H9 (cell line): ENCODE results near the gene DNAJA4. TPM values are rescaled to one million over a fixed set of nuclear protein-coding genes. Genes with fewer than 3 reads are reported as not detected.

Experiments used
- DNase-seq: peaks from one replicate; pipeline ENCODE4 v3.0.0-alpha.2; 2017
- H2AFZ ChIP-seq: one replicate; pipeline ENCODE4 v1.6.1; 2013; ENCODE audit warnings: mild to moderate bottlenecking, low read length, control low read depth, moderate library complexity
- H2AK5ac ChIP-seq: 2 replicates; pipeline ENCODE4 v1.6.1; 2013; ENCODE audit warnings: low read length, control low read depth, mixed read lengths; ENCODE audit not compliant: insufficient read length
- H2BK120ac ChIP-seq: one replicate; pipeline ENCODE4 v1.6.1; 2013; ENCODE audit warnings: low read depth, mild to moderate bottlenecking, low read length, control low read depth, inconsistent platforms; ENCODE audit not compliant: poor library complexity, severe bottlenecking
- H2BK12ac ChIP-seq: 2 replicates; pipeline ENCODE4 v1.6.1; 2013; ENCODE audit warnings: low read length, control low read depth, mixed read lengths, low read depth; ENCODE audit not compliant: insufficient read length
- H2BK15ac ChIP-seq: 2 replicates; pipeline ENCODE4 v1.6.1; 2013; ENCODE audit warnings: low read depth, low read length, control low read depth
- H2BK20ac ChIP-seq: one replicate; pipeline ENCODE4 v1.6.1; 2013; ENCODE audit warnings: low read depth, mild to moderate bottlenecking, low read length, control low read depth, inconsistent platforms; ENCODE audit not compliant: poor library complexity, severe bottlenecking
- H2BK5ac ChIP-seq: 2 replicates; pipeline ENCODE4 v1.6.1; 2013; ENCODE audit warnings: low read length, control low read depth, mixed read lengths; ENCODE audit not compliant: insufficient read length
- H3K14ac ChIP-seq: 2 replicates; pipeline ENCODE4 v1.6.1; 2013; ENCODE audit warnings: low read length, control low read depth; ENCODE audit not compliant: insufficient read depth
- H3K18ac ChIP-seq: 2 replicates; pipeline ENCODE4 v1.6.1; 2013; ENCODE audit warnings: low read depth, mild to moderate bottlenecking, mixed read lengths, low read length, control low read depth; ENCODE audit not compliant: insufficient read length
- H3K23ac ChIP-seq: 2 replicates; pipeline ENCODE4 v1.6.1; 2013; ENCODE audit warnings: low read length, control low read depth, mixed read lengths, low read depth; ENCODE audit not compliant: insufficient read length
- H3K23me2 ChIP-seq: 2 replicates; pipeline ENCODE4 v1.6.1; 2013; ENCODE audit warnings: low read depth, mild to moderate bottlenecking, mixed read lengths, low read length, control low read depth; ENCODE audit not compliant: insufficient read length, poor library complexity, severe bottlenecking
- H3K27ac ChIP-seq: 2 replicates; pipeline ENCODE4 v1.5.1; 2013; ENCODE audit warnings: low read length, control low read depth, mixed read lengths, low read depth; ENCODE audit not compliant: insufficient read length
- H3K27me3 ChIP-seq: 2 replicates; pipeline ENCODE4 v1.6.1; 2013; ENCODE audit warnings: low read length, control low read depth, inconsistent platforms; ENCODE audit not compliant: insufficient read depth
- H3K4ac ChIP-seq: 2 replicates; pipeline ENCODE4 v1.6.1; 2013; ENCODE audit warnings: low read depth, mild to moderate bottlenecking, control low read depth, inconsistent platforms, low read length, moderate library complexity
- H3K4me1 ChIP-seq: 2 replicates; pipeline ENCODE4 v1.6.1; 2013; ENCODE audit warnings: low read length, control low read depth, inconsistent platforms; ENCODE audit not compliant: insufficient read depth
- H3K4me2 ChIP-seq: 2 replicates; pipeline ENCODE4 v1.6.1; 2013; ENCODE audit warnings: low read length, control low read depth, mixed read lengths; ENCODE audit not compliant: insufficient read length, insufficient read depth
- H3K56ac ChIP-seq: 2 replicates; pipeline ENCODE4 v1.6.1; 2013; ENCODE audit warnings: low read depth, mild to moderate bottlenecking, mixed read lengths, low read length, control low read depth; ENCODE audit not compliant: insufficient read length
- H3K79me1 ChIP-seq: 2 replicates; pipeline ENCODE4 v1.6.1; 2013; ENCODE audit warnings: low read depth, mild to moderate bottlenecking, moderate library complexity, low read length, control low read depth, inconsistent platforms; ENCODE audit not compliant: insufficient read depth, poor library complexity, severe bottlenecking
- H3K79me2 ChIP-seq: 2 replicates; pipeline ENCODE4 v1.6.1; 2013; ENCODE audit warnings: low read length, control low read depth, inconsistent platforms; ENCODE audit not compliant: insufficient read depth
- H3K9ac ChIP-seq: 2 replicates; pipeline ENCODE4 v1.6.1; 2013; ENCODE audit warnings: low read length, control low read depth, mixed read lengths; ENCODE audit not compliant: insufficient read length; ENCODE audit errors: extremely low read depth
- H3K9me3 ChIP-seq: one replicate; pipeline ENCODE4 v1.6.1; 2013; ENCODE audit warnings: low read depth, low read length, inconsistent platforms; ENCODE audit not compliant: control insufficient read depth
- H3T11ph ChIP-seq: one replicate; pipeline ENCODE4 v1.6.1; 2013; ENCODE audit warnings: mild to moderate bottlenecking, low read length, control low read depth, inconsistent platforms
- H4K20me1 ChIP-seq: one replicate; pipeline ENCODE4 v1.6.1; 2013; ENCODE audit not compliant: control insufficient read depth, insufficient read length, insufficient read depth
- H4K5ac ChIP-seq: 2 replicates; pipeline ENCODE4 v1.6.1; 2013; ENCODE audit warnings: low read depth, mild to moderate bottlenecking, mixed read lengths, low read length, control low read depth; ENCODE audit not compliant: insufficient read length
- H4K8ac ChIP-seq: replicated peaks from 2 replicates; pipeline ENCODE4 v1.6.1; 2013; ENCODE audit warnings: low read length, control low read depth, mixed read lengths, low read depth; ENCODE audit not compliant: insufficient read length
- H4K91ac ChIP-seq: 2 replicates; pipeline ENCODE4 v1.6.1; 2013; ENCODE audit warnings: low read depth, mild to moderate bottlenecking, moderate library complexity, mixed read lengths, low read length, control low read depth; ENCODE audit not compliant: insufficient read length
- H3K27ac Mint-ChIP-seq, 3 experiments: 2 replicates in 2 of 3; 3 replicates in 1 of 3; pipeline ENCODE4 v1.8.0; 2020 to 2021; ENCODE audit warnings: mixed read lengths in 3 of 3, mild to moderate bottlenecking in 1 of 3, moderate library complexity in 1 of 3
- H3K27me3 Mint-ChIP-seq: 2 replicates; pipeline ENCODE4 v1.8.0; 2021; ENCODE audit warnings: low read depth, mild to moderate bottlenecking, moderate library complexity, mixed read lengths
- H3K36me3 Mint-ChIP-seq, 3 experiments: 2 replicates in 2 of 3; 3 replicates in 1 of 3; pipeline ENCODE4 v1.8.0; 2020 to 2021; ENCODE audit warnings: low read depth in 3 of 3, mixed read lengths in 3 of 3; ENCODE audit not compliant: insufficient read depth in 1 of 3
- H3K4me1 Mint-ChIP-seq, 2 experiments: 2 replicates each; pipeline ENCODE4 v1.8.0; 2020; ENCODE audit warnings: mixed read lengths in 2 of 2
- H3K4me3 Mint-ChIP-seq, 2 experiments: 2 replicates in 1 of 2; 3 replicates in 1 of 2; pipeline ENCODE4 v1.8.0; 2020 to 2021; ENCODE audit warnings: mild to moderate bottlenecking in 2 of 2, mixed read lengths in 2 of 2, moderate library complexity in 1 of 2
- H3K9me3 Mint-ChIP-seq, 2 experiments: 2 replicates in 1 of 2; 3 replicates in 1 of 2; pipeline ENCODE4 v1.8.0; 2020; ENCODE audit warnings: mild to moderate bottlenecking in 2 of 2, mixed read lengths in 2 of 2, moderate library complexity in 1 of 2
- WGBS: extraction: QIAGEN DNeasy Blood & Tissue Kit; methylation state at CpG from one replicate; pipeline ENCODE4 v1.1.7; 2013; ENCODE audit warnings: missing lambda C conversion rate, low lambda C conversion rate, mixed read lengths; ENCODE audit not compliant: insufficient read length; ENCODE audit errors: extremely low coverage; 5-methylcytosine and 5-hydroxymethylcytosine counted together
- total RNA-seq: library from RNA; stranded (reverse); gene quantifications from 2 replicates; pipeline ENCODE4 v1.2.1, GENCODE V29; 2021
- TF ChIP-seq, protein P1 (sequence below): fragments of 200-600 bp; sonication (generic); conservative IDR thresholded peaks from 3 replicates; pipeline ENCODE4 v1.8.0; 2021; ENCODE audit warnings: antibody characterized with exemption, mild to moderate bottlenecking

Gene DNAJA4
- total RNA-seq, 1 experiment from 2014 or later, result 0.13 TPM

DNA sequence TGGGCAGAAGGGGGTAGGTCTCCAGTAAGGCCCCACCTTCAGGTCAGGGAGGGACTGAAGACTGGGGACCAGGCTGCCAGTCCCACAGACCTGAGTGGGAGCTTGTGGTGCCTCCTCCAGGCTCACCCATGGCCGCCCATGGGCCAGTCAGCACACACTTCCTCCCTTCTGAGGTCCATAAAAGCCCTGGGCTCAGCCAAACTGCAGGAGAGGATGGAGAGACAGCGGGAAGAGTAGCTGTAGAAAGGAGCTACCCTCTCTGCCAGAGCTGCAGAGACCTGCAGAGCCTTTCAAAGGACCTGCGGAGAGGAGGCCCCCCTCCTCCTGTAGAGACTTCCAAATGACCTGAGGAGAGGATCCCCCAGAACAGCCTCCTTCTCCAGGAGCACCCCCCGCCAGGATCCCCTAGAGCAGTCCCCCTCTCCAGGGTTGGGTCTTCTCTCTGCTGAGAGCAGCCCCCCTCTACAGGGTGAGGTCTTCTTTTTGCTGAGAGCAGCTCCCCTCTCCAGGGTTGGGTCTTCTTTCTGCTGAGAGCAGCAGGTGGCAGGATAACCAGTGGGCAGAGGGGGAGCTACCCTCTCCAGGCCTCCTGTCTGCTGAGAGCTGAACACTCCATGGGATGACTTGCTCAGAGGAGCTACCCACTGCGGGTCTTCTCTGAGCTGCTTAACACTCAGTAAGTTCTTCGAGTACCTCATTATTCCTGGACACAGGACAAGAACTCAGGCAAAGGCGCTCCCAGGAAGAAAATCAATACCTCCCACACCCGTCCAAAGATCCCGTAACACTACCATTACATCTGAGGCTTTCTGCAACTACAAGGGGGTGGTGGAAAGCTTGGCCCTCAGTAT lies 40.1 kb downstream of the DNAJA4 start:
- Histone ChIP-seq H3K27ac (no peak overlapping the region), H3K56ac (no peak overlapping the region), H2BK15ac (no peak overlapping the region), H4K91ac (no peak overlapping the region), H3K18ac (no peak overlapping the region), H3T11ph (no peak overlapping the region), H4K20me1 (no peaks in the 10 kb centered on the region), H4K8ac (no peak overlapping the region), H2BK120ac (no peak overlapping the region), H2BK12ac (no peak overlapping the region), H3K4ac (no peak overlapping the region), H3K23ac (no peak overlapping the region), H3K79me1 (no peaks in the 10 kb centered on the region), H2AFZ (no peak overlapping the region), H3K4me2 (no peak overlapping the region), H2BK20ac (no peak overlapping the region), H3K14ac (peak overlapping the region; percentile 2; the same call in 1 of the 2 replicates), H3K9me3 (no peaks in the 10 kb centered on the region), H3K27me3 (no peaks in the 10 kb centered on the region), H3K9ac (no peak overlapping the region), H2BK5ac (no peak overlapping the region), H3K79me2 (no peaks in the 10 kb centered on the region), H4K5ac (no peak overlapping the region), H2AK5ac (no peak overlapping the region), H3K23me2 (no peaks in the 10 kb centered on the region), H3K4me1 (no peaks in the 10 kb centered on the region)
- DNase-seq, result no peak
- TF ChIP-seq, protein P1, sequence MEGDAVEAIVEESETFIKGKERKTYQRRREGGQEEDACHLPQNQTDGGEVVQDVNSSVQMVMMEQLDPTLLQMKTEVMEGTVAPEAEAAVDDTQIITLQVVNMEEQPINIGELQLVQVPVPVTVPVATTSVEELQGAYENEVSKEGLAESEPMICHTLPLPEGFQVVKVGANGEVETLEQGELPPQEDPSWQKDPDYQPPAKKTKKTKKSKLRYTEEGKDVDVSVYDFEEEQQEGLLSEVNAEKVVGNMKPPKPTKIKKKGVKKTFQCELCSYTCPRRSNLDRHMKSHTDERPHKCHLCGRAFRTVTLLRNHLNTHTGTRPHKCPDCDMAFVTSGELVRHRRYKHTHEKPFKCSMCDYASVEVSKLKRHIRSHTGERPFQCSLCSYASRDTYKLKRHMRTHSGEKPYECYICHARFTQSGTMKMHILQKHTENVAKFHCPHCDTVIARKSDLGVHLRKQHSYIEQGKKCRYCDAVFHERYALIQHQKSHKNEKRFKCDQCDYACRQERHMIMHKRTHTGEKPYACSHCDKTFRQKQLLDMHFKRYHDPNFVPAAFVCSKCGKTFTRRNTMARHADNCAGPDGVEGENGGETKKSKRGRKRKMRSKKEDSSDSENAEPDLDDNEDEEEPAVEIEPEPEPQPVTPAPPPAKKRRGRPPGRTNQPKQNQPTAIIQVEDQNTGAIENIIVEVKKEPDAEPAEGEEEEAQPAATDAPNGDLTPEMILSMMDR, result no peak
- H3K36me3 Mint-ChIP-seq, result no peaks in the 10 kb centered on the region; a peak in 1 of 7 replicates
- H3K27me3 Mint-ChIP-seq, result peaks cover 20% of the 10 kb centered on the region
- peak overlapping the region in 1 of 3 experiments; percentile 58; a peak in 1 of 7 replicates for H3K27ac Mint-ChIP-seq
- H3K9me3 Mint-ChIP-seq, result no peaks in the 10 kb centered on the region
- H3K4me1 Mint-ChIP-seq, result peaks cover 6 to 21% of the 10 kb centered on the region in 2 experiments
- H3K4me3 Mint-ChIP-seq, result 0 out of 5 replicates have a peak overlapping the region, but pooled peaks of 1 of the 2 experiments have one; percentile 35
- WGBS, result no CpG with 5 or more reads among the region's 9 CpGs
